Myocyte (in vitro differentiated cells): ENCODE results near the gene BEAN1. TPM values are rescaled to one million over a fixed set of nuclear protein-coding genes. Genes with fewer than 3 reads are reported as not detected.
A peak's percentile ranks its signal among the peaks of the same experiment; 100 is the strongest.
"Not testable (repeated sequence)": the region's sequence is repeated elsewhere in the genome, so short reads cannot be mapped to it uniquely, and the experiment has no call there.

ENCODE experiments used
- DNase-seq: peaks from one replicate; pipeline ENCODE4 v3.0.0-alpha.2; 2012; ENCODE audit warnings: low read depth
- total RNA-seq: library from RNA; depleted of rRNA; stranded (reverse); fragments of >200 nt; gene quantifications from 2 replicates; pipeline ENCODE4 v1.2.3, GENCODE V29; 2014

Gene BEAN1
- total RNA-seq, 1 donor from 2014 or later: 19.1 TPM

DNA sequence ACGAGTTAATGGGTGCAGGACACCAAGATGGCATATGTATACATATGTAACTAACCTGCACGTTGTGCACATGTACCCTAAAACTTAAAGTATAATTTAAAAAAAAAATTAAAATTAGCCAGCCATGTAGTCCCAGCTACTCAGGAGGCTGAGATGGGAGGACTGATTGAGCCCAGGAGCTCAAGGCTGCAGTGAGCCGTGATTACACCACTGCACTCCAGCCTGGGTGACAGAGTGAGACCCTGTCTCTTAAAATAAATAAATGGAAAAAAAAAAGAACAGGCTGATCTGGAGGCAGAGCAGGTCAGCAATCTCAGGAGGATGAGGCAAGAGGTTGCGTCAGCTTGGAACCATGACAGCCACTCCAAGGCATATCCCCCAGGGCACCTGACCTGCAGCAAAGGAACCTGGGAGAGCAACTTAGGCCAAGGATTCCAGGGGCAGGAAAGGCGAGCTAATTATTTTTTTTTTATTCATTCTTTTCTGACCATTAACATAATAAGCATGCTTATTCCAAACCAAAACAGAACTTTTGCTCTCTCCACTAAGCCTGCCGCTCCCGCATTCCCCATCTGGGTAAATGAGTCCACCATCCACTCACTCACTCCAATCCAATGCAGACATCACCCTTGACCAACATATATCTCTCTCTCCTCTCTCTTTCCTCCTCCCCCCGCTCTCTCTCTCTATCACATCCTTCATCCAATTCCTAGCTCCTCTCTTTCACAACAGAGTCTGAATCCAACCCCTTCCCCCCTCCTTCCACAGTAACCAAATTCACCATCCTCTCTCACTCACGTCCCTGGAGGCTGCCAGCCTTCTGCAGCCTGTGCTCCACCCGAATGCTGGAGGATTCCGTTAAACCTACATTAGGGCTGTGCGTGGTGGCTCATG is 75.2 kb downstream of the BEAN1 start:
- no peak for DNase-seq

GRCh38 chr16:66503030-66503429 is 75.9 kb downstream of the BEAN1 start:
- DNase-seq: no peak

DNA sequence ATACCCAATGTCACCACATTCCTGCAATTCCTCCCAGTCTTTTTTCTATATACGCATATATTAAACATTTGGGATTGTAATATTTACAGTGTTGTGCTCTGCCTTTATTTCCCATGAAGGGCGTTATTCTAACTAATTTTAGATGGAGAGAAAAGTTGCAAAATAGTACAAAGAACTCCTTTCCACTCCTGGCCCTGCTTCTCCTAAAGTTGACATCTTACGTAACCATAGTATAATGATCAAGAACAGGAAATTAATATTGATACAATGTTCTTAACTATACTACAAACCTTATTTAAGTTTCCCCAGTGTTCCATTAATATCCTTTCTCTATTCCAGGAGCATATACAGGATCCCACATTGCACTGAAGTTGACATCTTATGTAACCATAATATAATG is 76.5 kb downstream of the BEAN1 start:
- DNase-seq: no peak

DNA sequence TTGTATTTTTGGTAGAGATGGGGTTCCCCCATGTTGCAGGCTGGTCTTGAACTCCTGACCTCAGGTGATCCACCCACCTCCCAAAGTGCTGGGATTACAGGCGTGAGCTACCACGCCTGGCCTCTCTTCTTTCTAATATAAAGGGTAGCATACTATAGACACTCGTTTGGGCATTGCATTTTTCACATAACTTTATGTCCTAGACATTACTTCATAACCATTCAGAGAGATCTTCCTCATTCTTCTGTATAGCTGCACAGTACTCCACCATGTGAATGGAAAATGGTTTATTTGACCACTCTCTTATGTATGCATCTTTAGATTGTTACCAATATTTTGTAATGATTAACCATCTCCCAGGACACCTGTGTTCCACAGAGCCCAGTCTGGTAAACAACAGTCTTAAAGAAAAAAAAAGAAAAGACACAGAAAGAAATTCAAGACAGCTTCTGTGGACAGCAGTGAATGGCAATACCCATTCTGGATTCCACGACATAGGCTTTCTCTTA is 80.7 kb downstream of the BEAN1 start:
- no peak for DNase-seq

DNA sequence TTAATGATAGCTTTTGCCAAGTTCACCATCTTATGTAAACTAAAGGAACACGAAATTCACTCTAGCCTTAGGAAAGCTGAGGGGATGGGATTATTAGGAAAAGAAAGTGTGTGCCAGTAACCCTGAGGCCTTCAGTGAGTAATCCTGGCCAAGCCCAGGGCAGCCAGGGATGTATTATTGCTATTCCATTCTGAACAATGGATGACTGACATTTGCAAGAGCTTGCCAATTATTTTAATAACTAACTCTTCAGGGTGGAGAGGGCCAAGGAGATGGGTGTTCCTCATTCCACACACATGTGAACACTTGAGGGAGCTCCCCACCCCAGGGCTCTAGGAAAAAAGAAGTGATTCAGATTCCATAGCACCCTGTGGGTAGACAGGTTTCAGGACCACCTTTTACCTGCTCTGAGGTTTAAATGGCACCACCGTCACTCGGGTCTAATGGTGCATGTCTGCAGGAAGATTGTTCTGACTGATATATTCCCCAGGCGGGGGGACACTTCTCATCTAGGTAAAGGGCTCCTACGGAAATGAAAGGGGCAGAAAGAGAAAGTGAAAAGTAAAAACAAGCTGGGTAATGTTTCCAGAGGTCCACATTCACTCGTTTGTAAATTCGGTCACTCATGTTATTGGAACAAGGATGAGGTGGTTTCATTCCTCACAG is 81.3 kb downstream of the BEAN1 start:
- no peak for DNase-seq

- DNase-seq: no peak
Observed at GRCh38 chr16:66508914-66509496, 81.9 kb downstream of the BEAN1 start.

DNA sequence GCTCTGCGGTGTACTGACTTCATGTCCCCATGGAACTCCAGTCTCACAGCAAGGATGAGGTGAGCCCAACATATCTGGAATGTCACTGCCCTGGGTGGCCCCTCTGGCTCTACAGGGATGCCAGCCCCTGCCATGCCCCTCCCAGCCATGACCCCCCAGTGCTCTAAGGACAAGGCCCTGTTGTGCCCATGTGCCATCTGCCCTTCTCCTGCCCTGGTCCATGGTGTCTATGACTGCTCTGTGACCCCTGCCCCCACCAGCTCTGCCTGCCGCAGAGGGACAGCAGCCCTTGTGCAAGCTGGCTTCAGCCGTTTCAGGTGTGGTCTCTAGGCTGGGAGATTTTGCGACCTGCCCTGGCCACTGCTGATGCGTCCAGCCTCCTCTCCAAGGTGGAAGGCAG is 82.5 kb downstream of the BEAN1 start:
- DNase-seq: no peak

DNA sequence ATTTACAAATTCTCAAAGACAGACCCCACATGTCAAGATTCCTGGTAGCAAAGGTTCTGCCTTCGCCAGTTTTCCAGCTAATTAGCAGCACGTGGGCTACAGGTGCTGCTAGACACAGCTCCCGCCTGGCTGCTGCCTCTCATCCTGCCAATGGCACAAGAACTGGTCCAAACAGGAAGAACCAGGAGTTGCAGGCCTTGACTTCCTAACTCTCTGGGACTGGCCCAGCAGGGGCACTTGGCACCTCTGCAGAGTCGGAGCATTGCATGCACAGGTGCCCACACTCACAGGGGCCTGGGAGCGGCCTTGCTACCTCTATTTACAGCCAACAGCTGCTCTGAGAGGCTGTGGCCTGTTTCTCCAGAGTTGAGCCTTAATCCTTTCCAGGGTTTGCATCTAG is 83.2 kb downstream of the BEAN1 start:
- DNase-seq: peak; percentile 48

GRCh38 chr16:66510711-66511601 is 83.9 kb downstream of the BEAN1 start:
- DNase-seq: peak; percentile 21

DNA sequence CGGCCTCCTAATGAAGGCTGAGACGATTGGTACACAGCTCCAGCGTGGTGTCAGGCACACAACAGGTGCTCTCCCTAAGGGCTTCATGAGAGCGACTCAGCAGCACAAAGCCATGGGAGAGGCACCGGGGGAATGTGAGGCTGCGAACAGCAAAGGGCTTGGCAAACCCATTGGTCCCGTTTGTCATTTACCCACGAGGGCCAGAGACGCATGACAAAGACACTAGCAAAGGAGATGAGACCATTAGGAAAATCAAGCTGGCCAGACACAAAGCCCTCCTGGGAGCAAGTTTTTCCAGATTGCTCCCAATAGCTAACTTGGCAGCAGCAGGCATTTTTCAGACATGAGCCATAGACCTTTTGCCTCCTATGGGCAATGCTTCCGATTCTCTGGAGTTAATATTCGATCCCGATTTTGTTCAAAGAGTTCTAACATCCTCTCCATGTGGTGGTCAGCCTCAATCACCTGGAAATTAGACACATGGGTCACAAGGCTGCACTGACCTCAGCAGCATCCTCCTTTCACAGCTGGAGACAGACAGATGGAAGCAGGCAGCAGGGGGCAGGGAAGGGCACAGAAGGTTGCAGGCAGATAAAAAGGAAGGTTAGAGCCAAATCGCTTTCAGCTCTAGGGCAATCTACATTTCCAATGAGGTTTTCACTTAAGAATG is 84.6 kb downstream of the BEAN1 start:
- DNase-seq: peak; percentile 85

DNA sequence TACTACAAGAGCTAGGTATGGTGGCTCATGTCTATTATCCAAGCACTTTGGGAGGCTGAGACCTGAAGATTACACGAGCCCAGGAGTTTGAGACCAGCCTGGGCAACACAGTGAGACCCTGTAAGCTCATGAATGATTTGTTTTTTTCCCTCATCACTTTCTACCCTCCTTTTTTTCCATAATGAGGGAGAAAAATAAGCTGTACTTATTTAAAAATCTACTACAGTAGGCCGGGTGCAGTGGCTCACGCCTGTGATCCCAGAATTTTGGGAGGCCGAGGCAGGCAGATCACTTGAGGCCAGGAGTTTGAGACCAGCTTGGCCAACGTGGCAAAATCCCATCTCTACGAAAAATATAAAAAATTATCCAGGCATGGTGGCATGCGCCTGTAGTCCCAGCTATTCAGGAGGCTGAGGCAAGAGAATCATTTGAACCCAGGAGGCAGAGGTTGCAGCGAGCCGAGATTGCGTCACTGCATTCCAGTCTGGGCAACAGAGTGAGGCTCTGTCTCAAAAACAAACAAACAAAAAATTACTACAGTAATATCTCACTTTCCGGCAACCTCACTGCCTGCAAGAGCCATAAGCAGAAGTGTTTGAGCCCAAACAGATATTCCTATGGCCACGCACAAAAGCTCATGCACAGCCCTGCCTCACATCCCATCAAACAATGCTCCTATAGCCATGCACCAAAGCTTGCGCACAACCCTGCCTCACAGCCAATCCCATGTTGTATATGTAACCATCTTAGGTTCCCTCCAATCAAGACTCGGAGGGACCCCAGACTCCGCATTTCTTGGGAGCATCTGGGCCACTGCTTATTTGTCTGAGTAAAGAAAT is 85.4 kb downstream of the BEAN1 start:
- no peak for DNase-seq

DNA sequence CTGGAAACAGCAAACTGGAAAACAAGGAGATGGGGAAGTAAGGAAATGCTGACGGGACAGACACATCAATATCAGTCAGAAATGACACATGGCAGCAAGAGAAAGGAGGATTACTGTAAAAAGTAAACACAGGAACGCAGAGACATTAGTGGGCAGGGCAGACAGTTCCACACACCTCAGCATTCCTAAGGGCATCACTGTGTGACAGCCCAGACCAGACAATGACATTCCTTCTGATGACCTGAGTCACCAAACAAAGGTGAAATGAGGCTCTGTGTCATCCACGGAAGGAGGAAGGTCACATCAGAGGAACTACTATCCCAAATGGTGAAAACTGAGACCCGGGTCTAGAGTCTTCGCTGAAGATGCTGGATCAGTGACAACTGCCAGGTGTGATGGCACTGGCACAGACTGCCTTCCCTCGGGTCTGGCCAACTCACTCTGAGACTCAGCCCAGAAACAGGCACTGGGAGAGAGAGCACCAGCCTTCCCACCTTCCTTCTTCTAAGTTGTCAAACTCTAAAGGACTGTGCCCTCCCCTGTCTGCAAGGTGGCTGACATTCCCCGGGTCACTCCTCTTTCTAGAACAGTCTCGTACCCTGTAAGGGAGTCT is 86.1 kb downstream of the BEAN1 start:
- no peak for DNase-seq

- not testable (repeated sequence) for DNase-seq
Observed at GRCh38 chr16:66514391-66514790, 87.3 kb downstream of the BEAN1 start.

DNA sequence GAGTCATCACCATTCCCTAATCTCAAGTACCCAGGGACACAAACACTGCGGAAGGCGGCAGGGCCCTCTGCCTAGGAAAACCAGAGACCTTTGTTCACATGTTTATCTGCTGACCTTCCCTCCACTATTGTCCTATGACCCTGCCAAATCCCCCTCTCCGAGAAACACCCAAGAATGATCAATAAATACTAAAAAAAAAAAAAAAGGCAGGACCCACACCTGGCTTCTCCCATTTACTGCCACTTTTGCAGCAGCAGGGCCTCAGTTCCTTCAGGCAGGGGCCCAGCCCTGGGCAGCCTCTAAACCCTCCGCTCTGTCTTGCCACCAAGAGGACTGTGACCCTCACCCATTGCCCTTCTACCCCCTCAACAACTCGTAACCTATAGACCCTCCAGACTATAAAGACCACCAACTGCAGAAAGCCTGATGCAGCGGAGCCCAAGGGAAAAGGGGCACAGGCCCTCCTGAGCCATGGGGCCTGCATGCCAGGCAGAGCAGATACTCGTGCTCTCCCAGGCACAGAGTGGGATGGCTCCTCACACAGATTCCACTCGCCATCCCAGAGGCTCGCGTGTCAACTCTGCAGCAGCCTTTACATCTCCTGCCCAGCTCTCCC is 88.0 kb downstream of the BEAN1 start:
- not testable (repeated sequence) for DNase-seq

DNA sequence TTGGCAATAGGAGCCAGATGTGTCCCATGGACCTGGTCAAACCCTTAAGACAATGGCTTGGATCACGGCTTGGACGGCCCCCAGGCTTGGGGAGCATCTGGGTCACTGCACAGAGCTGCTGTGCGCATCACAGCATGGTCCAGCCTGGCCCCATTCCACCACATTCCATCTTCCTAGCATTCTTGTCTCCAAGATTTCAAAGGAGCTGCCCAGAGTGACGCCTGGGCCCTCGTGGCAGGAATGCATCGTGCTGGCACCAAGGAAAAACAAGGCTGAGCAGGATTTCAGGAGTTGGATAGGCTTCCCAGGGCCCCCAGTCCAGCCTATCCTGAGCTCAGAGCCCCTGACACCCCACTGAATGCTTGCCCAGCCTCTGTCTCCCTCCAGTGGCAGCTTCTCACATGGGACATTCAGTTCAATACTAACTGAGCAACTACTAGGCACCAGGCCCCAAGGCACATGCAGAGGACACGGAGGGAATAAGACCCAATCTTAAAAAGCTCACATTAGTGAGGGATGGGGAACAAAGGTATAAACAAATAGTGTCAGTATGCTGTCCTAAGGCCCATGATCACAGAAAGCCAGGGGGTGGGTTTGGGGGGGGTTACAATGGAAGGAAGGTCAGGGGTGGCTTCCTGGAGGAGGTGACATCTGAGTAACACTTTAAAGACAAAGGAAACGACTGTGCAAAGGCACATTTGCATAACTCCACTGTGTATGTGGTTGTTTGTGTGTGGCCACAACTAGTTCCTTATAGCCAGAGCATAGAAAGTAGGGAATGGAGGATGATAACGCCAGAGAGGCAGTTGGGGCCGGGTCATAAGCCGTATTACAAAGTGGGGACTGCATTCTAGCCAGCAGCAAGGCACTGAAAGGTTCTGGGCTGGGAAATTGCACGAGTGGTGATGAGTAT is 88.8 kb downstream of the BEAN1 start:
- peak; percentile 56 for DNase-seq

- no peak for DNase-seq
Observed at GRCh38 chr16:66516509-66516807, 89.4 kb downstream of the BEAN1 start.

DNA sequence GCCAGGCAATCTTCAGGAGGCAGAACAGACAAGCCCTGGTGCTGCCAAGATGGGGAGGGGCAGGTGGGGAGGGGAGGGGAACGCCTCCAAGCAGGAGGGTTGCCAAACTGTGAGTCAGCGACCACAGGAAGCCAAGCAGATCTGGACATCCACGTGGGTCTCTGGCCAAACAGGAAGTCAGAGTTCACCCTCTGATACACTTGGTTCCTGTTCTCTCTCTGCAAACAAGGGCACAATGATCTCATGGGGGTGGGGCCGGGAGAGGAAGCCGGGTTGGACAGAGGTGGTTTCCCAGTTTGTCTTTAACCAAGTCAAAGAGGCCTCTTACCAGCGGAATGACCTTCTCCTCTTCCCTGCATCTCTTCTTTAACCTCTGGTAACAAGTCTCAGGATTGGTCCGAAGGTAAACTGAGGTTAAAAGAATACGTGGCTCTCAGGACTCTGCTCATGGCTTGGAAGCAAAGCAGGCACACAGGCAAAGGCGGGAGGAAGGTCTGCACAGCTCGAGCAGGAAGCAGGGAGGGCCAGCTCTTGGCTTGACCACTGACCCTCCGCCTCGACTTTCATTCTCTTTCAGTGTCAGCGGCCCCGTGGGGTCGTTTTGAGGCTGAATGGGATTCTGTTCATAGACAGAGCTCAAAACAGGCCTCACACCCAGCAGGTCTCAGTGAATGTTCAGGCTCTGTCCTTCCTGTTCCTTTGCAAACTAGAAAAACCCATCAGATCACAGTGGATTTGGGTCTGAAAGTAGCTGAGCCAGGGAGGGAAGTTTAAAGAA is 89.9 kb downstream of the BEAN1 start:
- peak; percentile 99 for DNase-seq
